ENCODE results near the gene TANC1.

Gene TANC1

GRCh38 chr2:158996378-158996993 lies 28.0 kb downstream of the TANC1 start:
- no peak for DNase-seq

GRCh38 chr2:158997037-158997790 lies 28.8 kb downstream of the TANC1 start:
- no peak for DNase-seq

- DNase-seq: no peak
Observed at GRCh38 chr2:158998551-158999248, 30.3 kb downstream of the TANC1 start.

- no peak for DNase-seq
Observed at GRCh38 chr2:158999458-158999857, 31.0 kb downstream of the TANC1 start.

GRCh38 chr2:159000072-159000471 lies 31.6 kb downstream of the TANC1 start:
- no peak for DNase-seq

- DNase-seq: no peak
Observed at GRCh38 chr2:159002462-159003111, 34.1 kb downstream of the TANC1 start.

- no peak for DNase-seq
Observed at GRCh38 chr2:159003555-159003954, 35.1 kb downstream of the TANC1 start.

- no peak for DNase-seq
Observed at GRCh38 chr2:159004849-159005248, 36.4 kb downstream of the TANC1 start.

- no peak for DNase-seq
Observed at GRCh38 chr2:159009940-159010339, 41.5 kb downstream of the TANC1 start.

GRCh38 chr2:159010340-159010739 lies 41.9 kb downstream of the TANC1 start:
- DNase-seq: no peak

- no peak for DNase-seq
Observed at GRCh38 chr2:159010963-159011362, 42.5 kb downstream of the TANC1 start.

GRCh38 chr2:159012142-159012541 lies 43.7 kb downstream of the TANC1 start:
- DNase-seq: no peak

GRCh38 chr2:159013103-159013502 lies 44.7 kb downstream of the TANC1 start:
- DNase-seq: no peak

- no peak for DNase-seq
Observed at GRCh38 chr2:159015174-159015573, 46.7 kb downstream of the TANC1 start.

- no peak for DNase-seq
Observed at GRCh38 chr2:159015823-159016222, 47.4 kb downstream of the TANC1 start.

- no peak for DNase-seq
Observed at GRCh38 chr2:159017837-159018236, 49.4 kb downstream of the TANC1 start.

- DNase-seq: no peak
Observed at GRCh38 chr2:159019021-159019420, 50.6 kb downstream of the TANC1 start.

- DNase-seq: no peak
Observed at GRCh38 chr2:159022019-159022418, 53.6 kb downstream of the TANC1 start.

- DNase-seq: no peak
Observed at GRCh38 chr2:159026170-159026569, 57.7 kb downstream of the TANC1 start.

- DNase-seq: no peak
Observed at GRCh38 chr2:159028776-159029175, 60.3 kb downstream of the TANC1 start.

GRCh38 chr2:159029936-159030335 lies 61.5 kb downstream of the TANC1 start:
- no peak for DNase-seq

- no peak for DNase-seq
Observed at GRCh38 chr2:159030674-159031380, 62.4 kb downstream of the TANC1 start.

- no peak for DNase-seq
Observed at GRCh38 chr2:159032146-159032545, 63.7 kb downstream of the TANC1 start.

Measured in central memory CD4-positive, alpha-beta T cell (primary cell).